Measurements from ENCODE around the gene SRPK2.
"Not testable (repeated sequence)": the region's sequence is repeated elsewhere in the genome, so short reads cannot be mapped to it uniquely, and the experiment has no call there.

Gene SRPK2

DNA sequence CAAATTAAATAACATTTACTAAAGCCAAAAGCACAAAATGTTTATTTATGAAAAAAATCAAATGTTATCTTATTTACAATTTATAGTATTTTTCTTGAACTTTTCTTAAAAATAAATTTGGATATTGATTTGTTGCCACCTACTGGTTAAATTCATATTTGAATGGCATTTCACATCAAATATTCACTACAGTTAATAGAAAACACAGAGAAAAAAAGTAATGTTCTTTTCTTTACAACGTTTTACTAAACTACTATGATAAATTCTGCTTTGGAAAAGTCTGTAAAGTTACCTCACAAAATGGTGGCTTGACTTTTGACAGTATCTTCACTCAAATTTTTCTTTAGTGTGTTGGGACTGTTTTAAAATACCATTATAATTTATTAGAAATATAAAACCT is 52.7 kb downstream of the SRPK2 start:
- peak; percentile 15 for DNase-seq

DNA sequence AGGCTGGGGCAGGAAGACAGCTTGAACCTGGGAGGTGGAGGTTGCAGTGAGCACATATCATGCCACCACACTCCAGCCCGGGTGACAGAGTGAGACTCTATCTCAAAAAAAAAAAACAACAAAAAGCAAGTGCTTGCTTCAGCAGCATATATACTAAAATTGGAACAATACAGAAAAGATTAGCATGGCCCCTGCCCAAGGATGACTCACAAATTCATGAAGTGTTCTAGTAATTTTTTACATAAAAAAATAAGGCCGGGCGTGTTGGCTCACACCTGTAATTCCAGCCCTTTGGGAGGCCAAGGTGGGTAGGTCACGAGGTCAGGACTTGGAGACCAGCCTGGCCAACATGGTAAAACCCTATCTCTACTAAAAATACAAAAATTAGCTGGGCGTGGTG is 56.1 kb downstream of the SRPK2 start:
- DNase-seq = not testable (repeated sequence)

DNA sequence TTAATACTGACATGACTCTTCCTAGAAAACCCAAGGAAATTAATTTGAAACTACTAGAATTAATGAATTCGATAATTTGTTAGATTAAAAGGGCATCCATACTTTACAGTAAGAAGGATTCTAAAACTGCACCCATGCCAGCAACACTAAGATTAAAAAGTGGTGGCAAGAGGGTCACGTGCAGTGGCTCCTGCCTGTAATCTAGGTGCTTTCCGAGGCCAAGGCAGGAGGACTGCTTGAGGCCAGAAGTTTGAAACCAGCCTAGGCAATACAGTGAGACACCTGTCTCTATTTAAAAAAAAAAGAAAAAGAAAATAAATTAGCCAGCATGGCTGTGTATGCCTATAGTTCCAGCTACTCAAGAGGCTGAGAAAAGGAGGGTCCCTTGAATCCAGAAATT is 58.2 kb downstream of the SRPK2 start:
- no peak for DNase-seq

DNA sequence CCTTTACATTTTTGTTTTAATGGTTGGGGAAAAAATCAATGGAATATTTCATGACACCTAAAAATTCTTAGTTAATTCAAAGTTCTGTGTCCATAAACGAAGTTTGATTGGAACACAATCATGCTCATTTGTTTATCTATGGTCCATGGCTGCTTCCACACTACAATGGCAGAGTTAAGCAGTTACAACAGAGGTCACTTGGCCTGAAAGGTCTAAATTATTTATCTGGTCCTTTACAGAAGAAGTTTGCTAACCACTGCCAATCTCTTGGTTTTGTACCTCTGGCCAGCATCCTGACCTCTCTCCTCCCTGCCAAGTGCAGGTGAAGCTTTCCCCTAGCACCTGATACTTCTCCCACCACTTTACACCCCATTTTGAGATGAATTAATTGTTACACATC is 61.5 kb downstream of the SRPK2 start:
- no peak for DNase-seq

DNA sequence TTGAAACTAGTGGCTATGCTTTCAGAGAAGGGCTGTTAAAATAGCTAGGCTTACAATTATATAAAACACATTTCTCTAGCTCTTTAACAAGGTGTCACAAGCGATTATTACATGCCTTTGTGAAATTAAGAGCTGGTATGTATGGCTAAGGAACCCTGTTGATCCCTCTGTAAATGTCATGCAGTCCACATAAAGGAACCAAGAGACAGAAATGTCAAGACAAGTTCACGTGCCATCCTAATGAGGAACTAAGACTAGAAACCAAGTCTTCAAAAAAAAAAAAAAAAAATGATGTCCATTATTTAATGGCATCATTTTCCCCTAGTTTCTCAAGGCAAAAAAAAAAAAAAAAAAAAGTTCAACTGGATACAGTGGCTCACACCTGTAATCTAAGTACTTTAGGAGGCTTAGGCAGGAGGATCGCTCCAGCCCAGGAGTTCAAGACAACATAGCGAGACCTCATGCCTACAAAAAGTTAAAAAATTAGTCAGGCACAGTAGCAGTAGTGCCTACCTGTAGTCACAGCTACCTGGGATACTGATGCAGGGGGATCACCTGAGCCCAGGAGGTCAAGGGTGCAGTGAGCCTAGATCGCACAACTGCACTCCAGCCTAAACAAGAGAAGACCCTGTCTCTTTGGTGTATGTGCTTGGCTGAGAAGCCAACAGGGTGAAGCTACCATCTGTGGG is 63.4 kb downstream of the SRPK2 start:
- DNase-seq = peak; percentile 80

DNA sequence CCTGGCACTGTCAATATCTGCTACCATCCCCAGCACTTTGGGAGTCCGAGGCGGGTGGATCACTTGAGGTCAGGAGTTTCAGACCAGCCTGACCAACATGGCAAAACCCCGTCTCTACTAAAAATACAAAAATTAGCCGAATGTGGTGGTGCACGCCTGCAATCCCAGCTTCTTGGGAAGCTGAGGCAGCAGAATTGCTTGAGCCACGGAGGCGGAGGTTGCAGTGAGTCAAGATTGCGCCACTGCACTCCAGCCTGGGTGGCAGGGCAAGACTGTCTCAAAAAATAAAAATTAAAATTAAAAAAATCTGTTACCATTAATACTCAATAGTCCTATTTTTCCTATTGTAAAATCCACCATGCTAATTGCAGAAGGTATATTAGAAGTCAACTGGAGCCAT is 64.1 kb downstream of the SRPK2 start:
- peak; percentile 28 for DNase-seq

DNA sequence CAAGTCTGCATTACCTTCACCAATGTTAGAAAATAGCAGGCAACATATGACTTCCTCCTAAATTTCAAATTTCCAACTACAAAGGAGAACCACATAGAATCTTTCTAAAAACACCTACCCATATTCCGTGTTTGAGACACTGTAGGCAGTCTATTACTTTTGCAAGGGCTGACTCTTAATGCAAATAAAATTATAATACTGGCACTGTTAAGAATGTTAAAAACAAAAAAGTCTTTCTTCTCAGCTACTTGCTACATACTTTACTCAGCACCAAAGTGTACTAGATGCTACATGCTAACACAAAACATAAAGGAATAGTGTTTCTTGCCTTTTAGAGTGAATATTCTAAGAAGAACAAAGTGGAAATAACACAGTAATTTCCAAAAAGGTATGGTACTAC is 65.4 kb downstream of the SRPK2 start:
- DNase-seq = no peak

DNA sequence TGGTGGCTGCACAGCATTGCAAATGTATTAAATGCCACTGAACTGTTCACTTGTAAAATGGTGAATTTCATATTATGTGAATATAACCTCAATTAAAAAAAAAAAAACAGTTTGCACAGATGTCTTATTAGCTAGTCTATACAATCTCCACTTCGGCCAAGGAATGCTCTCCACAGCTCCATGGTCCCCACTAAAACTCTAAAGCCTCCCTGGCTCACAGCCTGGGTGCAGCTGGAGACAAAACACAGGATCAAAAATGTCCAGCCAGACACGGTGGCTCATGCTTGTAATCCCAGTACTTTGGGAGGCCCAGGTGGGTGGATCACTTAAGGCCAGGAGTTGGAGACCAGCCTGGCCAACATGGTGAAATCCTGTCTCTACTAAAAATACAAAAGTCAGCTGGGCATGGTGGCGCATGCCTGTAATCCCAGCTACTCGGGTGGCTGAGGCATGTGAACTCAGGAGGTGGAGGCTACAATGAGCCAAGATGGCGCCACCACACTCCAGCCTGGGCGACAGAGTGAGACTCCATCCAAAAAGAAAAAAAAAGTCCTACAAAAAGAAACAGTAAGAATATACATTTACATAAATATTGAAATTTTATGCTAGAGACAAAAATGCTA is 66.0 kb downstream of the SRPK2 start:
- no peak for DNase-seq

DNA sequence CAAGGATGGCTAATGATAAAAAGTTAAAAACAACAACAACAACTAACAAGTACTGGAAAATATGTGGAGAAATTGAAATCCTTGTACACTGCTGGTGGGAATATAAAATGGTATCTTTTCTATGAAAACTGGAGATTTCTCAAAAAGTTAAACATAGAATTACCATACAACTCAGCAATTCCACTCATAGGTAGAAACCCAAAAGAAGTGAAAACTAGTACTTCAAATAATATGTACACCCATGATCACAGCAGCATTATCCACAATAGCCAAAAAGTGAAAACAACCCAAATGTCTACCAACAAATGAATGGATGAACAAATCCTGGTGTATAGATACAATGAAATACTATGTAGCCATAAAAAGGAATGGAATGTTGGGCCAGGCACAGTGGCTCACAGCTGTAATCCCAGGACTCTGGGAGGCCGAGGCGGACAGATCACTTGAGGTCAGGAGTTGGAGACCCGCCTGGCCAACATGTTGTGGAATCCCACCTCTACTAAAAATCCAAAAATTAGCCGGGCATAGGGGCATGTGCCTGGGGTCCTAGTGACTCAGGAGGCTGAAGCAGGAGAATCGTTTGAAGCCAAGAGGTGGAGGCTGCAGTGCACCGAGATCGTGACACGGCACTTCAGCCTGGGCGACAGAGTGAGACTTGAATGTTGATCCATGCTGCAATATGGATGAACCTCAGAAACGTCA is 66.8 kb downstream of the SRPK2 start:
- no peak for DNase-seq

DNA sequence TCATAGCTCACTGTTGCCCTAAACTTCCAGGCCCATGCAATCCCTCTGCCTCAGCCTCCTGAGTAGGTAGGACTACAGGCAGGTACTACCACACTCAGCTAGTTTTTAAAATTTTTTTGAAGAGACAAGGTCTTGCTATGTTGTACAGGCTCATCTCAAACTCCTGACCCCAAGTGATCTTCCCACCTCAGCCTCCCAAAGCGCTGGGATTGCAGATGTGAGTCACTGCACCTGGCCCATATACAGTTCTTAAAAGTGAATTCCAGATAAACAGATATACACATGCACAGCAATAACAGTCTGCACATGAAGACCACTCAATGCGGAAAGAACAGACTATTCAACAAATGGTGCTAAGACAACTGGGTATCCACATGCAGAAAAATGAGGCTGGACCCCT is 67.8 kb downstream of the SRPK2 start:
- DNase-seq = no peak

DNA sequence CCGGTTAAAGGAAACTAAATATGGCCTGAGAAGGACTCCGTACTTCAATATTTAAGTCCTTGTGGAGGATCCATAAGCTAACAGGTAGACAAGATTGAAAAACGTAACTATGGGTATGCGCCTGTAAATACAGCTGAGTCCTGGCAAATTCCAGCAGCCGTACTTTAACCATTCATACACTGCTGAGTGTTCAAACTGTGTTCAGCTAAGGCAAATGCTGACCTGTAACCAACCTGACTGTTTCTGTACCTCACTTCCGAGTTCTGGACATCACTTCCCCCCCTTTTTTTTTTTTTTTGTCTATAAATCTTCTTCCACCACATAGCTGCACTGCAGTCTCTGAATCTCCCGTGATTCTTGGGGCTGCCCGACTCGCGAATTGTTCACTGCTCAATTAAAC is 69.1 kb downstream of the SRPK2 start:
- no peak for DNase-seq

DNA sequence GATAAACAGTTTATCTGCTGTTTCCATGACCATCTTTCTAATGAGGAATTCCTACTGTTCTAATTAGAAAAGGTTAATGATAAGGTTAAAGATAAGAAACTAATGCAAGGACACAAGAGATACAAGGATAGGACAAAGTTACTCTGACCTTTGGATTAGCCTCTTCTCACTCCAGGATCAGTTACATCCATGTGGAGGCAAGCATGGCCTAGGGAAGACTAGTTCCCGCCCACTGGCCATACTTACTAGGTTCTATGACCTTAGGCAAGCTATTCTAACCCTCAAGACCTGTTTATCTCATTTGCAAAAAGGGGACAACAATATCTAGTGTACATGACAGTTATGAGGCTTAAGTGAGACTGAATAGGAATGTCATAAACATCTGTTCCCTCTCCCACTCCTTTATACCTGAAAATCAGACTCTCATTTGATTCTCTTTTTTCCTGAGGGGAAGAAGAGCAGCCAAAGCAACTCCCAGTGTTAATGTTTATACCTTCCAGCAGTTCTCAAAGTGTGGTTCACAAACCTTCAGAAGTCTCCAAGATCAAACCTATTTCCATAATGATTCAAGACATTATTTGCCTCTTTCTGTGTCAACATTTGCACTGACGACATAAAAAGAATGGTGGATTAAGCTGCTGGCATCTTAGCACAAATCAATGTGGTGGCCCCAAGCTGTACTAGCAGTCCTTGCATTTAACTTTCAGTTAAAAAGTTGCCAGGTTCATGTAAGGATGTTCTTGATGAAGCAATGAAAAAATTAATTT is 72.0 kb downstream of the SRPK2 start:
- no peak for DNase-seq

DNA sequence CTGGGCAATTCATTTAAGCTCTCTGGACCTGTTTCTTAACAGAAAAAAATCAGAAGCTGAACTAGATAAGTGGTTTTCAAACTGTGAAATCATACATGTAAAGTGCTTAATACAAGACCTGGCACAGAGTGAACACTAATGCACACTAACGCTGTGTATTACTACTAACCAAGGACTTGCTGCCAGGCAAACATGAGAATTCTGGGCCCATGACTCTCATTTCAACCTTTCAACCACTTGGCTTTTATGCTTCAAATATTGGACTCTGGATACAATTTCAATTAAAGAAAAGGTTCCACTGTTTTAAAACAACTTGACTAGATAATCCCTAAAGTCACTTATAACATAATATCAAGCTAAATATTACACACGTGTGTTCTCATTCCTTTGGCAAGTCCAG is 73.4 kb downstream of the SRPK2 start:
- no peak for DNase-seq

DNA sequence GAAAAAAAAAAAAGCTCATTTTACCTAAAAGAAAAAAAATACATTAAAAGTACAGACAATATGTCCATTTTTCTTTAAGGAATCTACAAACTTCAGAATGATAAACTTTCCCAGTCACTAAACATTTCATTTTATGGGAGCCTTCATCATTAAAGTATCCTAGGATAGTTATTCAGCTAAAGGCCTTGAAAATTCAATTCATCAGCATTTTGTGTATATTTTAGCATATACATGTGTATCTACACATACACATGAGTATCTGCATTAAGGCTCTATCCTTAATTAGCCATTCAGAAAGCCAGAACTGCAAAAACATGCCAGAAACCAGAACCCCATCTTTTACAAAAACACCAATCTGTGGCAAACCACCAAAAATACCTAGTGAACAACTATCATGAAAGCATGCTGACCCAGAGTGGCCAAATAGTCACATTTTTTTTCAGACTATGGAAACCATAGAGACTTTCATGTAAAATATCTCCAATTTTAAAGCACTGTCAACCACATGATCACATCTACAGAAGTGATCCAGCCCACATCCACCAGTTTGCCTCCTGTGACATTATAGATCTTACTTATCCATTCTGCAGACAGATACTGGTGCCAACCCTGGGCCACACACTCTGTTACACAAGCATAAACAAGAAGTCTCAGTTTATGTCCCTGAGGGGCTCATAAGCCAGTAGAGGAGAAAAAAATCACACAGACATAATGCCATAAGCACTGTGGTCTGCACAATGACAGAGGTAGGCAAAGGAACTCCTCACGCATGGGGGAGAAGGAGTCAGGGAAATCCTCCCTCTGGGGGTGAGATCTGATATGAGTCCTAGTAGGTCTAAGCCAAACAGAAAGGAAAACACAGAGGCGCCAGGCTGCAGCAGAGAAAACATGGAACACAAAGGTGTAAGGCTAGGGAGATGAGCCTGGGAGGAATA is 79.2 kb downstream of the SRPK2 start:
- DNase-seq = no peak

DNA sequence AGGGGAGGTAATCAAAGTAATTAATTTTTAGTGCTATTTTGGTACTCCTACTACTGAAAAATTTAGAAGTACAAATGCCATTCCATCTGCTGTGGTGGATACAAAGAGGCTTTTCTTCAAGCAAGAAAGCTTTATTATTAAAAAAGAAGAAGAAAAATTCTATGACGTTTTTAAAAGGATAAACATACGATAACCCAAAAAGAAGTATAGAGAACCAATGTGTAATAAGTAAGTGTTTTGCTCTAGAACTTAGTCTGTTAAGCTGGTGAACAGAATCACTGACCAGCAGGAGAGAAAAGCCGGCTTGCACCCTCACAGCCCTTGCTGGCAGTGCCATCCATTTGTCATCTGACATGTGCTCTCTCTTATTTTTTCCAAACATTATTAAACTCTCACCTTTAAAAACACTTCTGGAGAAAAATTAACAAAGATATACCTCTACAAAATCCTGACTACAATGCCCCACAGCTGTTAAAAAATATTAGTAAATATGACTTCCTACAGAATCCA is 81.5 kb downstream of the SRPK2 start:
- no peak for DNase-seq

DNA sequence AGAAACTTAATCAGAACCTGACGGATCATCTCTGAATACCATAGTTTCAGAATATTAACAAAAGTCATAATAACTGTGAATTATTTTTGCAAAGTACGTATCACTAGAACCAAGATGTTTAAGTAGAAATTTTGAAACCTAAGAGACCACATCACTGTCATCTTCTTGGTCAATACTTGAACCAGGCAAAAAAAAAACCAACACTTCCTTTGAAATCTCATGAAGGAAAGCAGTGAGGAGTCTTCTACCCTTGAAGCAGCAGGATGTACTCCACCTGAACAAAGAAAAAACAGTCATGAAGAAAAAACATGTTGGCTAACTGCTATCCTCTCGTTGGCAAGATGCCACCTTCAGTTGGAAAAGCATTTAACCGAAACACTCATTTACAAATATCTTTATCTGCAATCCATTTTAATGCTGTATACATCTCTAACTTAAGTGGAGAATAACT is 82.4 kb downstream of the SRPK2 start:
- no peak for DNase-seq

DNA sequence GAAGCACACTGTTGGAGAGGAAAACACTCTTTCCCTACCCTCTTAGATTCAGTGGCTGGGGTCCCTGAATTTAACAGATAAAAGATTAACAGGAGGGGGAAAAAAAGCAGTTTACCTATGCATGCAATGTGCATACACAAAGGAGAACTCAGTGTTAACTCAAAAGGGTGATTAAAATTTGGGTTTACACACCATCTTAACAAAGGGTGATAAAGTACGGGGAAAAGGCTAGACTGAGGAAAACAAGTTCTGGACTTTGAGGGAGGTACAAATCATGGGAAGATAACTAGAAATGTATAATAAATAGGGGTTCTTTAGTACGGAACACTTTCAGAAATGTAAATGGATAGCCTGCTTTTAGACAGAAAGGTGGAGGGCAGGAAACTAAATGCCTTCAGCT is 83.1 kb downstream of the SRPK2 start:
- DNase-seq = no peak

DNA sequence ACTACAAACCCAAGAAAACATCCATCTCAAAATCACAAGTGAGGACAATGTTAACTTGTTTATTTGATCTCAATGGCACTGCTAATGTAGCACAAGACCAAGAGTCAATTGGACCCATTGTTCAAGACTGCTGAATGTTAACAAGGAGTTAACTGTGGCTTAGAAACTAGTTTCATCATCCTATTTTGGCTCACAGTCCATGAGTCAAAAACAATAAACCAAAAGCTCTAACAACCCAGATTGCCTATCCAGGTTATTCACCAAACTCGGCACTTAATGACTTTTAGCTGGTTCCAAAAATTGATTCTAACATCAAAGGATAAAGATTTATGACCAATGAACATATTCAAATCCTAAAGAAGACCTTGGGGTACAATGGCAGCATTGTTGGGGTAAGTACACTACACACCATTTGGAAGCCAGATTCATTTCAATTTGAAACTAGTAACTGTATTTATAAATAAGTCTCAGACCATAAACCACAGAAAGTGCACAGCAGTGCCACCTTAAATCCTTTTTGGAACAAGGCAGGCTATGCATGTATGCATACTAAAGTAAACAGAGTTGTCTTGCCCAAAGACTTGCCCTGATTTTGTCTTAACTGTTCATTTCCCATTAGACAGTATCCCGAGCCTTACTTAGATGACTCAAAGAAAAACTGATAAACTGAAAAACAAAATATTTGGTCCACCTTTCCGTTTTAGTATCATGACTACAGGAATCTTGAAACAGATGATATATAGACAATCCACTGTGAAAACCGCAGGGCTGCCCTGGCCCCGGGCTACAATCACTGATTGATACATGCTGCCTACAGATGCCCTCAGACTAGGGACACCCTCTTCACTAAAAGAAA is 84.5 kb downstream of the SRPK2 start:
- no peak for DNase-seq

DNA sequence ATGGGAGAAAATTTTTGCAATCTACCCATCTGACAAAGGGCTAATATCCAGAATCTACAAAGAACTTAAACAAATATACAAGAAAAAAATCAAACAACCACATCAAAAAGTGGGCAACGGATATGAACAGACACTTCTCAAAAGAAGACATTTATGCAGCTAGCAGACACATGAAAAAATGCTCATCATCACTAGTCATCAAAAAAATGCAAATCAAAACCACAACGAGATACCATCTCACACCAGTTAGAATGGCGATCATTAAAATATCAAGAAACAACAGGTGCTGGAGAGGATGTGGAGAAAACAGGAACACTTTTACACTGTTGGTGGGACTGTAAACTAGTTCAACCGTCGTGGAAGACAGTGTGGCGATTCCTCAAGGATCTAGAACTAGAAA is 88.1 kb downstream of the SRPK2 start:
- DNase-seq = not testable (repeated sequence)

DNA sequence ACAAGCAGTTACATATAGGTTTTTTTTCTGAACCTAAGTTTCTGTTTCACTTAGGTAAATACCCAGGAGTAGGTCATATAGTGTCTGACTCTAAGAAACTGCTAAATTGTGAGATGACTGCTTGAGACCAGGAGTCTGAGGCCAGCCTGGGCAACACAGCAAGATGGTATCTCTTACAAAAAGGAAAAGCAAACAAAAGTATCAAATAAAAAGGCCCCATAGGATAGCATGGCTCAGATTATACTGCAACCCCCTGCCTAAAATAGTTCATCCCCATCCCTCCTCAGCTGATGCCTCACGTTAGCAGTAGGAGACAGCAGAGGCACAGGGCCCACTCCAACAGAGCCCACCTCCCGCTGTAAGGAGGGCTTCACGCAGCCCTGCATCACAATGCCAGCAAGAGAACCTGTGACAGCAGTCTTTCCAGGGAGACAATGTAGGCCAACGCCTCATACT is 90.3 kb downstream of the SRPK2 start:
- DNase-seq = no peak

DNA sequence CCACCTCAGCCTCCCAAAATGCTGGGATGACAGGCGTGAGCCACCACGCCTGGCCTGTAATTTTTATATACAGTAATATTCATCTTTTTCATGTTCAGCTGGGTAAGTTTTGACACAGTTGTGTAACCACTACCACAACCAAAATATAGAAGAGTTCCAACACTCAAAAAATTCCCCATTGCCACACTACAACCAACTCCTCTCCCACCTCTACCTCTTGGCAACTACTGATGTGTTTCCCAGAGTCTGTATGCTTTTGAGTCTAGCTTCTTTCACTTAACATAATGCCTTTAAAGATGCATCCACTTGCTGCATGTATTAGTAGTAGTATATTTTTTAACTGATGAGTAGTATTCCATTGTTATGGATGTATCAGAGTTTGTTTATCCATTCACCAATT is 90.7 kb downstream of the SRPK2 start:
- DNase-seq = no peak
